ENCODE measurements around the gene GLCCI1. TPM values are rescaled to one million over a fixed set of nuclear protein-coding genes. Genes with fewer than 3 reads are reported as not detected.

GLCCI1 gene
- polyA plus RNA-seq, 2 of the 4 experiments (the other 2 are of a cell fraction): 1.2 to 2.8 TPM

- Histone ChIP-seq H3K27ac (no peak overlapping the region), H3K4me3 (no peak overlapping the region), H3K9me3 (no peaks in the 10 kb centered on the region), H3K4me2 (no peak overlapping the region), H3K4me1 (no peaks in the 10 kb centered on the region)
- FAIRE-seq (no peak), DNase-seq (ENCODE audit: low read depth in 1 of 2, low spot score in 1 of 2) (no peak), ATAC-seq (no peak)
- TF ChIP-seq ATOH8 (CRISPR knock-in tag; IDR thresholded peaks at IDR 0.05; ENCODE audit: low read depth) (no peak), USF2 (IDR thresholded peaks at IDR 0.05) (no peak), ZNF302 (CRISPR knock-in tag; IDR thresholded peaks at IDR 0.05) (no peak), MAX (IDR thresholded peaks at IDR 0.05) (no peak), RNF2 (IDR thresholded peaks at IDR 0.05; ENCODE audit: borderline replicate concordance, low read depth) (no peak), MAFK (IDR thresholded peaks at IDR 0.05; ENCODE audit: partially characterized antibody) (no peak), HEYL (CRISPR knock-in tag; IDR thresholded peaks at IDR 0.05) (no peak), NFE2L2 (conservative IDR thresholded peaks at IDR 0.05; ENCODE audit: low read length) (no peak), CEBPB (IDR thresholded peaks at IDR 0.05) (no peak), ZC3H11A (IDR thresholded peaks at IDR 0.05) (no peak), PBX3 (IDR thresholded peaks at IDR 0.05) (no peak), FOXS1 (CRISPR knock-in tag; IDR thresholded peaks at IDR 0.05) (no peak), REST (IDR thresholded peaks at IDR 0.05) (no peak), TP53 (CRISPR knock-in tag; IDR thresholded peaks at IDR 0.05) (no peak), ELK1 (IDR thresholded peaks at IDR 0.05; ENCODE audit: low read depth, low read length) (no peak), MAZ (IDR thresholded peaks at IDR 0.05; ENCODE audit: borderline replicate concordance, low read depth, low read length) (no peak), CHD4 (IDR thresholded peaks at IDR 0.05; ENCODE audit: borderline replicate concordance) (no peak)
- POLR2A ChIA-PET: no interaction called here
- WGBS (ENCODE audit: missing lambda C conversion rate): 80% methylated on average over 3 of the region's 3 CpGs
- CTCF ChIA-PET: no interaction called here
Observed at GRCh38 chr7:7946486-7946885, 22.1 kb upstream of the GLCCI1 start.

- H3K9me3 ChIP-seq: no peaks in the 10 kb centered on the region
- H3K4me3 ChIP-seq: no peak overlapping the region
- TF ChIP-seq BCL3 (IDR thresholded peaks at IDR 0.05) (no peak), CHD4 (IDR thresholded peaks at IDR 0.05; ENCODE audit: borderline replicate concordance) (no peak), USF2 (IDR thresholded peaks at IDR 0.05) (no peak), NFE2L2 (conservative IDR thresholded peaks at IDR 0.05; ENCODE audit: low read length) (no peak), MAFK (IDR thresholded peaks at IDR 0.05; ENCODE audit: partially characterized antibody) (peak; percentile 65)
- no peak overlapping the region for H3K27ac ChIP-seq
- H3K4me1 ChIP-seq: no peaks in the 10 kb centered on the region
- 68% methylated on average over 4 of the region's 4 CpGs for WGBS (ENCODE audit: missing lambda C conversion rate)
- ATAC-seq (no peak), DNase-seq (ENCODE audit: low read depth in 1 of 2, low spot score in 1 of 2) (no peak), FAIRE-seq (no peak)
- no peak overlapping the region for H3K4me2 ChIP-seq
- ChIA-PET POLR2A (no interaction called here), CTCF (no interaction called here)
Observed at GRCh38 chr7:7948232-7948631, 20.4 kb upstream of the GLCCI1 start.
